HEK293T (cell line): Measurements from ENCODE around the gene UBALD2.

Experiments
- ARNT ChIP-seq: fragments of 450-650 bp; IDR thresholded peaks from 2 replicates; pipeline ENCODE4 v1.6.1; 2017; ENCODE audit warnings: mild to moderate bottlenecking
- BHLHE40 ChIP-seq: fragments of 450-650 bp; IDR thresholded peaks from 2 replicates; pipeline ENCODE4 v1.6.1; 2016; ENCODE audit warnings: mild to moderate bottlenecking, moderate library complexity, borderline replicate concordance
- CTBP1 ChIP-seq: fragments of 450-650 bp; IDR thresholded peaks from 2 replicates; pipeline ENCODE4 v1.6.1; 2016; ENCODE audit warnings: borderline replicate concordance
- ELF4 ChIP-seq: fragments of 450-650 bp; IDR thresholded peaks from 2 replicates; pipeline ENCODE4 v1.6.1; 2017; ENCODE audit warnings: antibody characterized with exemption
- FOXA1 ChIP-seq: fragments of 450-650 bp; IDR thresholded peaks from 2 replicates; pipeline ENCODE4 v1.6.1; 2016; ENCODE audit warnings: mild to moderate bottlenecking
- FOXK2 ChIP-seq: fragments of 450-650 bp; IDR thresholded peaks from 2 replicates; pipeline ENCODE4 v1.6.1; 2016; ENCODE audit warnings: mild to moderate bottlenecking
- FOXM1 ChIP-seq: fragments of 450-650 bp; IDR thresholded peaks from 2 replicates; pipeline ENCODE4 v1.6.1; 2017; ENCODE audit warnings: mild to moderate bottlenecking, borderline replicate concordance
- HDGF ChIP-seq: fragments of 450-650 bp; IDR thresholded peaks from 2 replicates; pipeline ENCODE4 v1.6.1; 2017; ENCODE audit warnings: antibody characterized with exemption, borderline replicate concordance
- L3MBTL2 ChIP-seq: fragments of 450-650 bp; conservative IDR thresholded peaks from 2 replicates; pipeline ENCODE4 v1.6.1; 2016; ENCODE audit warnings: mild to moderate bottlenecking
- NFRKB ChIP-seq: fragments of 450-650 bp; IDR thresholded peaks from 2 replicates; pipeline ENCODE4 v1.6.1; 2016; ENCODE audit warnings: mild to moderate bottlenecking, moderate library complexity
- SP1 ChIP-seq: fragments of 450-650 bp; IDR thresholded peaks from 2 replicates; pipeline ENCODE4 v1.6.1; 2017
- SUZ12 ChIP-seq: fragments of 450-650 bp; IDR thresholded peaks from 2 replicates; pipeline ENCODE4 v1.6.1; 2016; ENCODE audit warnings: mild to moderate bottlenecking
- TARDBP ChIP-seq: fragments of 450-650 bp; IDR thresholded peaks from 2 replicates; pipeline ENCODE4 v1.6.1; 2016
- TF ChIP-seq, protein P1 (sequence below): fragments of 450-650 bp; IDR thresholded peaks from 2 replicates; pipeline ENCODE4 v1.6.1; 2016

DNA sequence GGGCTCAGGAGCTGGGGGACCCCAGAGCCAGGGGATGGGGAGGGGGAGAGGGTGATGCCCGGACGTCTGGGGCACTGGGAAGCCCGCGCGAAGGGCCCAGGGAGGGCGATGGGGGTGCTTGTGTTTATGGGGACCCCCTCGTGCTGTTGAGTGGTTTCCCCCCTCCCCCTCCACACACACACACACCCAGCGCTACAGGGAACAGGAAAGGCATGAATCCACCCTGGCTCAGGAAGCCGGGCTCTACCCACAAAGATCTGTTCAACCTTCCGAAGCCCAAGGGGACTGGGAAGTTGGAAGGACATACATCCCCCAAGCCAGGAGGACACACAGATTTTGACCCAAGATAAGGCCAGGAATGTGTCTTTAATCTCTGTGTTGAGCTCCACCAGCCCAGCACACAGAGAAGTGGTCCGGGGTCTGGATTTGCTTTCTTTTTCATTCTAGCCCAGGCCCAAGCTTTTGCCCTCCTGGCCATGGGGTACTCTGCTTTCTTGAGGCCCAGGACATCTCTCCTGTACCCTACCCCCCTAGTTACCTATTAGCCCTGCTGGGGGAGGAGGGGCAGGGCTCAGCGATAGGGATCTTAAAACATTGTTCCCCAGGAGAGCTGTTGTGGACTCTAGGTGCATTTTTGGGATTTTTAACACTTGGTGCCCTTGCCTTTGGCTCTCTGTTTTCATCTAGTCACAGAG, 1.2 kb downstream of the UBALD2 start:
- TF ChIP-seq SUZ12 (no peak), NFRKB (no peak), FOXK2 (no peak), SP1 (no peak), FOXM1 (no peak), FOXA1 (no peak), HDGF (no peak), ARNT (no peak), CTBP1 (no peak), TARDBP (no peak), BHLHE40 (no peak), ELF4 (no peak), L3MBTL2 (no peak)
- TF ChIP-seq, protein P1, sequence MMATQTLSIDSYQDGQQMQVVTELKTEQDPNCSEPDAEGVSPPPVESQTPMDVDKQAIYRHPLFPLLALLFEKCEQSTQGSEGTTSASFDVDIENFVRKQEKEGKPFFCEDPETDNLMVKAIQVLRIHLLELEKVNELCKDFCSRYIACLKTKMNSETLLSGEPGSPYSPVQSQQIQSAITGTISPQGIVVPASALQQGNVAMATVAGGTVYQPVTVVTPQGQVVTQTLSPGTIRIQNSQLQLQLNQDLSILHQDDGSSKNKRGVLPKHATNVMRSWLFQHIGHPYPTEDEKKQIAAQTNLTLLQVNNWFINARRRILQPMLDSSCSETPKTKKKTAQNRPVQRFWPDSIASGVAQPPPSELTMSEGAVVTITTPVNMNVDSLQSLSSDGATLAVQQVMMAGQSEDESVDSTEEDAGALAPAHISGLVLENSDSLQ: no peak
